ENCODE data around the gene OPN4.

Gene OPN4

GRCh38 chr10:86647773-86648703, 6.3 kb upstream of the OPN4 start:
- no peak for DNase-seq

GRCh38 chr10:86648704-86649427, 5.5 kb upstream of the OPN4 start:
- DNase-seq: no peak

GRCh38 chr10:86649471-86650150, 4.7 kb upstream of the OPN4 start:
- no peak for DNase-seq

GRCh38 chr10:86650151-86650550, 4.2 kb upstream of the OPN4 start:
- no peak for DNase-seq

- no peak for DNase-seq
These were observed 3.3 kb upstream of the OPN4 start for GRCh38 chr10:86651021-86651471.

- DNase-seq: no peak
These were observed 2.6 kb upstream of the OPN4 start for GRCh38 chr10:86651631-86652331.

GRCh38 chr10:86652361-86653202, 1.8 kb upstream of the OPN4 start:
- no peak for DNase-seq

GRCh38 chr10:86653379-86653778, 968 bp upstream of the OPN4 start:
- DNase-seq: no peak

GRCh38 chr10:86653987-86654386, 360 bp upstream of the OPN4 start:
- no peak for DNase-seq

- no peak for DNase-seq
These were observed 810 bp downstream of the OPN4 start for GRCh38 chr10:86655173-86655540.

GRCh38 chr10:86655596-86655995, 1.2 kb downstream of the OPN4 start:
- DNase-seq: no peak

GRCh38 chr10:86657011-86657395, 2.7 kb downstream of the OPN4 start:
- no peak for DNase-seq

GRCh38 chr10:86657396-86658011, 3.2 kb downstream of the OPN4 start:
- DNase-seq: no peak

- DNase-seq: no peak
These were observed 4.0 kb downstream of the OPN4 start for GRCh38 chr10:86658261-86658741.

- no peak for DNase-seq
These were observed 4.4 kb downstream of the OPN4 start for GRCh38 chr10:86658751-86659150.

- no peak for DNase-seq
These were observed 4.9 kb downstream of the OPN4 start for GRCh38 chr10:86659161-86659691.

GRCh38 chr10:86659721-86660453, 5.5 kb downstream of the OPN4 start:
- no peak for DNase-seq

- no peak for DNase-seq
These were observed 7.0 kb downstream of the OPN4 start for GRCh38 chr10:86661161-86662025.
